NCI-H2171 treated with DMSO at 0.1 percent for 48 hours (cell line): ENCODE measurements around the gene TNS4.
A peak's percentile ranks its signal among the peaks of the same experiment; 100 is the strongest.

Source experiments
- DNase-seq: peaks from one replicate; lab custom pipeline; 2025; lab: John Stamatoyannopoulos, UW

TNS4 gene

GRCh38 chr17:40471846-40472732, 29.3 kb downstream of the TNS4 start:
- no peak for DNase-seq

GRCh38 chr17:40470932-40471828, 30.2 kb downstream of the TNS4 start:
- DNase-seq: no peak

- DNase-seq: no peak
Observed at GRCh38 chr17:40469805-40470675, 31.4 kb downstream of the TNS4 start.

- DNase-seq: no peak
Observed at GRCh38 chr17:40468560-40468959, 32.9 kb downstream of the TNS4 start.

DNA sequence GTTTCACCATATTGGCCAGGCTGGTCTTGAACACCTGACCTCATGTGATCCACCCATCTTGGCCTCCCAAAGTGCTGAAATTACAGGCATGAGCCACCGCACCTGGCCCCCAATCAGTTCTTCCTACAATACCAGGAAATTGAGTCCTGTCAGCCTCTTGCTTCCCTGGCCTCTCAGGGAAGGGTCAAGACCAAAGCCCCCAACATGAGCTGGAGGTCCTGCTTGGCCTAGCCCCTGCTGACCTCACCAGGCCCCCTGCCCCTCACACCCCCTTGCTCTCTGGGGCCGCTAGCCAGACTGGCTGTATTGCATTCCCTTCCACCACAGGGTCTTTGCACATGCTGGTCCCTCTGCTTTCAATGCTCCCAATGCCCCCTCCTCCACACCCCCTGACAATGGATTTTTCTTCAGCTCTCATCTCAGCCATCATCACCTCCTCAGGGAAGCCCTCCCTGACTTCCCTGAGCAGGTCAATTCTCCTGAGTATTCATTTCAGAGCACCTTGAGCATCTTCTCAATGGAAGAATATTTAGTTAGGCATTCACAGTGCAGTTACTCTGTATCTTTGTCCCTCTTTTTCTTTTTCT, 34.0 kb downstream of the TNS4 start:
- DNase-seq: no peak

- DNase-seq: no peak
Observed at GRCh38 chr17:40466298-40466971, 35.0 kb downstream of the TNS4 start.

DNA sequence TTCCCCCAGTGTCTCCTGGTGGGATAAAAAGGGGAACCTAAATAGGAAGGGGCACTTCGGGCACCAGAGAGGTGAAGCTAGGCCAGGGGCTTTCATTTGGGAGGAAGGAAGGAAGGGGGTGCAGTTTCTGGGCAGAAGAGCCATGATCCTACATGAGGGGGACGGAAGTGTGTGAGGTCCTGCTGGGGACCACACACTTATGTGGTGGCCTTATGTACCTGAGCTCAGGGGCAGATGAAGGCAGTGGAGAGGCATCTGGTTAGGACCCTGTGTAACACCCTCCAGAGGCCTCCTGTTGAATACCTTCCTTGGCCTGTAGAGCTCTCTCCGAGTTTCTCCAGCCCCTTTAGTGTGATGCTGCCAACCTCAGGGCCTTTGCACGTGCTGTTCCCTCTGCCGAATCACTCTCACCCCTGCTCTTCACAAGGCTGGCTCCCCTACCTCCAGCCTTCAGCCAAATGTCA, 37.0 kb downstream of the TNS4 start:
- DNase-seq: no peak

DNA sequence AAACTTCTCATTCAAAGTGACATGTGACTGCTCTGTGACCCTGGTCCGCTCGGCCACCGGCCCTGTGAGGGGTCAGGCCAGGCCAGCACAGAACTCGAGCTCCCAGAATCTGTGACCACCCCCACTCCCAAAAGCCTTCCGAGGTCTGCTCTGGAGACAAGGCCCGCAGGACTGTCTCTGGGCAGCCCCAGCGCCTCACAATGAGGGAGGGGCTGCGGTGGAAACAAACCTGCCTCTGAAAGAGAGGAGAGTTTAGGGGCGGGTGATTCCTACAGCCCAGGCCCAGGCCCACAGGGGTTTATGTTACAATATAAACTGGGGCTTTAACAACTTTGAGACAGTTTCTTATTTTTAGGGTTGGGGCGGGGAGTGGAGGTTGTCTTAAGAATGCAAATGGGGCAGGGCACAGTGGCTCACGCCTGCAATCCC, 38.3 kb downstream of the TNS4 start:
- DNase-seq: no peak

DNA sequence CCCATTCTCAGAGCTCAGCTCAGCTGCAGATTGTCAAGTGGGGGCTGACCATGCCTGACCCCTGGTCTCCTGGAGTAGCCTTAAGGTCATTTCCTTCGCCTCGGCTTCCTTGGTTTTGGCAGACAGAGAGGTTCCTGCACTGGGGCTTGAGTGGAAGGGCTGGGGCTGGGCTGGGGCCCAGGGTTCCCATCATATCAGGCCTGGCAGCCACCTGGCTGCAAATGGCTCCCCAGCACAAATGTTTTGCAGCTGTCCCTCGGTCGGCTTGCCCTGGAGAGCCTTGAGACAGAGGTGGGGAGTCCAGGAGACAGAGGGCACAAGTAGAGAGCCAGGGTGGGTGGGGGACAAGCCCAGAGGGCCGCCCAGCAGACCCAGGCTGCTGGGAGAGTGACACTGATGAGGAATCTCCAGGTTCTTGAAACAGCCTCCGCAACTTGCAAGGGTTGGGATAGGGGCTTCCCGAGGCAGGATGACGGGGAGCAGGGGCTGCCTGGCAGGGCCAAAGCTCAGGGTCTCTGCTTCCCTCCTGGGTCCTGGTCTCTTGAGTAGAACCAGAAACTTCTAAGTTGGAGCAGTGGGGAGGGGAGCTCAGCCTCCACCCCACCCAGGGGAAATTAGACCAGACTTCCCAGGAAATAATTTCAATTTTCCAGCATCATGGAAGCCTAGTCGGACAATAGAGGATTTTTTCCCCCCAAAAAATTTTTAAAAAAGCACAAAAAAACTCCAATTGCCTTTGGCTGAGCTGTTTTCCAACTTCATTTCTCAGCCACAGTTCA, 38.9 kb downstream of the TNS4 start:
- DNase-seq: no peak

GRCh38 chr17:40461732-40462342, 39.6 kb downstream of the TNS4 start:
- DNase-seq: no peak

- no peak for DNase-seq
Observed at GRCh38 chr17:40460968-40461731, 40.3 kb downstream of the TNS4 start.

DNA sequence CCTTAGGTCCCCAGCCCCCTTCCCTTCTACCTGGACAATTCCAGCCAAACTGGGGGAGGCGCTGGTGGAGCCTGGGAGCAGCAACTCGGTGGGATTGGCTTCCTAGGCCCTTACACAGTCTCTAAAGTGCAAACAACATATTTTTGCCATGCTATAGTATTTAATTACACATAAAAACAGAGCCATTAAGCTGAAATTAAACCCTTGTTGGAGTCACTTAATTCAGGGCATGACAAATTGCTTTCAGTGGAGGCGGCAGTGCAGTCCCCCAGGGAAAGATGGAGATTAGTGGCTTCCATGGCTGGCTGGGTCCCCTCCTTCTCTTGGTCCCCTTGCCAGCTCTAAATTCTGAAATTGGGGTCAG, 40.8 kb downstream of the TNS4 start:
- DNase-seq: peak; percentile 12

- no peak for DNase-seq
Observed at GRCh38 chr17:40459636-40460603, 41.5 kb downstream of the TNS4 start.

- DNase-seq: no peak
Observed at GRCh38 chr17:40458851-40459482, 42.5 kb downstream of the TNS4 start.

- DNase-seq: peak; percentile 42
Observed at GRCh38 chr17:40457964-40458791, 43.2 kb downstream of the TNS4 start.

- no peak for DNase-seq
Observed at GRCh38 chr17:40457369-40457768, 44.1 kb downstream of the TNS4 start.
